Erythroblast (primary cell): Measurements from ENCODE around the gene HBM.
"Not testable (repeated sequence)": the region's sequence is repeated elsewhere in the genome, so short reads cannot be mapped to it uniquely, and the experiment has no call there.

Source experiments
- DNase-seq, 2 experiments: peaks; one replicate each; lab custom pipeline; 2025; lab: John Stamatoyannopoulos, UW
- GATA1 ChIP-seq: IDR thresholded peaks from 2 replicates; pipeline ENCODE4 v1.6.1; 2011; ENCODE audit warnings: low read depth, mild to moderate bottlenecking, control low read depth, low read length, moderate library complexity
- POLR2A ChIP-seq: IDR thresholded peaks from 2 replicates; pipeline ENCODE4 v1.6.1; 2011; ENCODE audit warnings: mild to moderate bottlenecking, low read length

The HBM gene

GRCh38 chr16:132120-132519 lies 33.7 kb upstream of the HBM start:
- TF ChIP-seq POLR2A (no peak), GATA1 (no peak)
- no peak for DNase-seq

GRCh38 chr16:133716-134115 lies 32.1 kb upstream of the HBM start:
- DNase-seq = peak; percentile 51 to 78
- TF ChIP-seq POLR2A (no peak), GATA1 (no peak)

GRCh38 chr16:138049-138417 lies 27.7 kb upstream of the HBM start:
- TF ChIP-seq GATA1 = no peak
- no peak for TF ChIP-seq POLR2A
- peak; percentile 65 to 66 for DNase-seq

GRCh38 chr16:140175-140857 lies 25.5 kb upstream of the HBM start:
- no peak for DNase-seq
- TF ChIP-seq GATA1 (no peak), POLR2A (no peak)

- TF ChIP-seq GATA1 = no peak
- TF ChIP-seq POLR2A = no peak
- peak; percentile 52 to 65 for DNase-seq
Measured at GRCh38 chr16:142405-142967, 23.3 kb upstream of the HBM start.

- DNase-seq = peak; percentile 93 to 97
- TF ChIP-seq GATA1 (peak; percentile 54), POLR2A (peak; percentile 58)
Measured at GRCh38 chr16:143047-143446, 22.7 kb upstream of the HBM start.

- no peak for TF ChIP-seq GATA1
- TF ChIP-seq POLR2A = peak; percentile 37
- no peak for DNase-seq
Measured at GRCh38 chr16:143456-143855, 22.3 kb upstream of the HBM start.

GRCh38 chr16:144797-145252 lies 21.0 kb upstream of the HBM start:
- peak in 1 of 2 experiments; percentile 52 for DNase-seq
- TF ChIP-seq GATA1 (no peak), POLR2A (no peak)

GRCh38 chr16:146646-147045 lies 19.1 kb upstream of the HBM start:
- DNase-seq = no peak
- no peak for TF ChIP-seq POLR2A
- TF ChIP-seq GATA1 = no peak

- DNase-seq = peak; percentile 41 to 51
- TF ChIP-seq POLR2A (no peak), GATA1 (no peak)
Measured at GRCh38 chr16:149024-149660, 16.6 kb upstream of the HBM start.

- peak; percentile 54 to 70 for DNase-seq
- TF ChIP-seq GATA1 (no peak), POLR2A (no peak)
Measured at GRCh38 chr16:152141-153128, 13.3 kb upstream of the HBM start, which contains the start of gene HBZ. Gene HBZ (plus strand): TSS chr16:152644. CDS start chr16:152910, 266 bp downstream.

- DNase-seq = peak in 1 of 2 experiments; percentile 44
Measured at GRCh38 chr16:153129-153521, 12.7 kb upstream of the HBM start.

GRCh38 chr16:153550-154216 lies 12.1 kb upstream of the HBM start:
- DNase-seq = not testable (repeated sequence)
- peak; percentile 0 for TF ChIP-seq POLR2A
